Panc1 (cell line): Measurements from ENCODE around the gene SDK1. TPM values are rescaled to one million over a fixed set of nuclear protein-coding genes. Genes with fewer than 3 reads are reported as not detected.

Experiments used
- ATAC-seq: fragments of 200-7000 bp; cut with Tn5 transposase; 2 replicates; pipeline ENCODE4 v1.9.1; 2020; ENCODE audit warnings: mild to moderate bottlenecking, moderate library complexity
- BruUV-seq: library from RNA; stranded (reverse); fragments of 400-500 nt; replicated peaks from 2 replicates; lab custom pipeline; 2021; lab: Mats Ljungman, UMichigan
- CTCF ChIA-PET: fragments of 300-600 bp; sonication (Branson Sonifier 250); formaldehyde crosslinking; loops from one replicate; lab custom pipeline; 2022; ENCODE audit warnings: antibody characterized with exemption; lab: Charles Lee
- POLR2A ChIA-PET: fragments of 300-600 bp; sonication (Branson Sonifier 250); formaldehyde crosslinking; loops from one replicate; lab custom pipeline; 2022; ENCODE audit warnings: antibody characterized with exemption; lab: Charles Lee
- DNase-seq: peaks from one replicate; pipeline ENCODE4 v3.0.0-alpha.2; 2010; ENCODE audit warnings: low read depth, low spot score
- H3K27ac ChIP-seq: 2 replicates; pipeline ENCODE4 v1.5.1; 2011; ENCODE audit warnings: mild to moderate bottlenecking, low read length, inconsistent platforms
- H3K27me3 ChIP-seq: fragments of 200-500 bp; sonication (Bioruptor generic); 2 replicates; pipeline ENCODE4 v1.6.0; 2014; ENCODE audit warnings: low read length, inconsistent platforms; ENCODE audit not compliant: control insufficient read depth, insufficient read depth
- H3K36me3 ChIP-seq: fragments of 200-500 bp; sonication (Bioruptor generic); 2 replicates; pipeline ENCODE4 v1.5.1; 2014; ENCODE audit warnings: inconsistent platforms, mild to moderate bottlenecking, low read length, moderate library complexity; ENCODE audit not compliant: control insufficient read depth, insufficient read depth
- H3K4me1 ChIP-seq: 2 replicates; pipeline ENCODE4 v1.5.1; 2011; ENCODE audit warnings: inconsistent platforms, mild to moderate bottlenecking, low read length, moderate library complexity; ENCODE audit not compliant: control insufficient read depth, insufficient read depth
- H3K4me3 ChIP-seq, 2 experiments: 2 replicates each; pipeline ENCODE4 v1.5.1; 2011 to 2012; ENCODE audit warnings: low read depth in 2 of 2, low read length in 2 of 2, mild to moderate bottlenecking in 2 of 2, inconsistent platforms in 1 of 2, moderate library complexity in 1 of 2
- H3K9me3 ChIP-seq: fragments of 200-500 bp; sonication (Bioruptor generic); 2 replicates; pipeline ENCODE4 v1.5.1; 2014; ENCODE audit warnings: low read depth, mild to moderate bottlenecking, inconsistent platforms, low read length, moderate library complexity; ENCODE audit not compliant: control insufficient read depth, insufficient read depth
- CTCF ChIP-seq: fragments of 450-650 bp; IDR thresholded peaks from 2 replicates; pipeline ENCODE4 v1.5.1; 2017; ENCODE audit warnings: mild to moderate bottlenecking
- POLR2AphosphoS5 ChIP-seq: IDR thresholded peaks from 2 replicates; pipeline ENCODE4 v1.6.1; 2012; ENCODE audit warnings: mild to moderate bottlenecking, low read depth, low read length, moderate library complexity
- REST ChIP-seq, 2 experiments: IDR thresholded peaks; 2 replicates each; pipeline ENCODE4 v1.6.1; 2011 to 2012; ENCODE audit warnings: low read depth in 2 of 2, control low read depth in 1 of 2, low read length in 1 of 2, mild to moderate bottlenecking in 1 of 2, moderate library complexity in 1 of 2; ENCODE audit not compliant: insufficient read depth in 1 of 2
- SIN3A ChIP-seq: IDR thresholded peaks from 2 replicates; pipeline ENCODE4 v1.6.1; 2012; ENCODE audit warnings: low read depth, mild to moderate bottlenecking, low read length, moderate library complexity, borderline replicate concordance; ENCODE audit not compliant: insufficient read depth
- TCF7L2 ChIP-seq: IDR thresholded peaks from 2 replicates; pipeline ENCODE4 v1.6.1; 2011; ENCODE audit warnings: mild to moderate bottlenecking, low read depth, low read length, inconsistent platforms
- in situ Hi-C: cut with HindIII; loops from 2 replicates; pipeline ENCODE4 v1.10.0; 2016; ENCODE audit warnings: low sequenced_read_pairs, low pct_unique_long_range_greater_than_20kb
- intact Hi-C: fragments of 100-400 bp; cut with micrococcal nuclease; formaldehyde crosslinking; loops from one replicate; pipeline ENCODE4 v1.10.0; 2022; ENCODE audit not compliant: unreplicated experiment
- total RNA-seq: library from RNA; stranded (reverse); gene quantifications from one replicate; pipeline ENCODE4 v1.2.1, GENCODE V29; 2021; ENCODE audit not compliant: unreplicated experiment

Gene SDK1
- total RNA-seq, 1 experiment from 2014 or later = 47.4 TPM

- intact Hi-C loops (no loop called here), in situ Hi-C loops (no loop called here)
- BruUV-seq = no TSS peak
- ATAC-seq = no peak
- CTCF ChIA-PET = no interaction called here
- no peaks in the 10 kb centered on the region; the same call in 1 of the 2 replicates for H3K9me3 ChIP-seq
- H3K36me3 ChIP-seq = no peaks in the 10 kb centered on the region
- DNase-seq = no peak
- no peak overlapping the region for H3K27ac ChIP-seq
- no peak overlapping the region for H3K4me3 ChIP-seq
- H3K27me3 ChIP-seq = no peaks in the 10 kb centered on the region
- H3K4me1 ChIP-seq = no peaks in the 10 kb centered on the region
- POLR2A ChIA-PET = no interaction called here
- no peak for TF ChIP-seq CTCF
- TF ChIP-seq TCF7L2 = no peak
- TF ChIP-seq SIN3A = no peak
- TF ChIP-seq POLR2AphosphoS5 = no peak
- TF ChIP-seq REST (IDR thresholded peaks at IDR 0.05; ENCODE audit: insufficient read depth in 1 of 2, low read depth in 2 of 2, low read length in 1 of 2) = no peak
Observed at GRCh38 chr7:3861941-3862340, 560.9 kb downstream of the SDK1 start.

- Histone ChIP-seq H3K9me3 (no peaks in the 10 kb centered on the region; the same call in 1 of the 2 replicates), H3K27ac (no peak overlapping the region), H3K4me3 (no peak overlapping the region), H3K36me3 (no peaks in the 10 kb centered on the region), H3K4me1 (no peaks in the 10 kb centered on the region), H3K27me3 (no peaks in the 10 kb centered on the region)
- ChIA-PET POLR2A (no interaction called here), CTCF (no interaction called here)
- DNase-seq (no peak), ATAC-seq (no peak)
- TF ChIP-seq REST (IDR thresholded peaks at IDR 0.05; ENCODE audit: insufficient read depth in 1 of 2, low read depth in 2 of 2, low read length in 1 of 2) (no peak), SIN3A (no peak), CTCF (no peak), TCF7L2 (no peak), POLR2AphosphoS5 (no peak)
- in situ Hi-C loops (no loop called here), intact Hi-C loops (no loop called here)
- no TSS peak for BruUV-seq
Observed at GRCh38 chr7:3862774-3863173, 561.7 kb downstream of the SDK1 start.
